GM23338 (cell line): ENCODE data around the gene VWC2. TPM values are rescaled to one million over a fixed set of nuclear protein-coding genes. Genes with fewer than 3 reads are reported as not detected.

Source experiments
- ATAC-seq: fragments of 200-7000 bp; cut with Tn5 transposase; 3 replicates; pipeline ENCODE4 v1.9.1; 2020
- DNase-seq: peaks from one replicate; pipeline ENCODE4 v3.0.0-alpha.2; 2015; ENCODE audit warnings: low spot score
- H2AFZ ChIP-seq: fragments of 200-600 bp; sonication (generic); 2 replicates; pipeline ENCODE4 v1.8.0; 2016; ENCODE audit warnings: antibody characterized with exemption, mild to moderate bottlenecking, moderate library complexity
- H3F3A ChIP-seq: fragments of 200-600 bp; sonication (generic); replicated peaks from 2 replicates; pipeline ENCODE4 v1.8.0; 2017; ENCODE audit warnings: antibody characterized with exemption, mixed run types, low read depth
- H3K27ac ChIP-seq: fragments of 200-600 bp; sonication (generic); 2 replicates; pipeline ENCODE4 v1.6.1; 2016; ENCODE audit warnings: low read depth
- H3K27me3 ChIP-seq: fragments of 200-600 bp; sonication (generic); 2 replicates; pipeline ENCODE4 v1.8.0; 2016; ENCODE audit warnings: mild to moderate bottlenecking, mixed run types, moderate library complexity; ENCODE audit not compliant: insufficient read depth
- H3K36me3 ChIP-seq: fragments of 200-600 bp; sonication (generic); 2 replicates; pipeline ENCODE4 v1.8.0; 2016; ENCODE audit warnings: mild to moderate bottlenecking; ENCODE audit not compliant: insufficient read depth
- H3K4me1 ChIP-seq: fragments of 200-600 bp; sonication (generic); 2 replicates; pipeline ENCODE4 v1.8.0; 2016; ENCODE audit warnings: mild to moderate bottlenecking, moderate library complexity; ENCODE audit not compliant: insufficient read depth
- H3K4me2 ChIP-seq: fragments of 200-600 bp; sonication (generic); 2 replicates; pipeline ENCODE4 v1.7.1; 2017; ENCODE audit warnings: mixed run types
- H3K4me3 ChIP-seq: fragments of 200-600 bp; sonication (generic); 2 replicates; pipeline ENCODE4 v1.6.1; 2016; ENCODE audit warnings: mixed run types
- H3K79me2 ChIP-seq: fragments of 200-600 bp; sonication (generic); replicated peaks from 2 replicates; pipeline ENCODE4 v1.8.0; 2017; ENCODE audit warnings: mild to moderate bottlenecking; ENCODE audit not compliant: insufficient read depth
- H3K9me2 ChIP-seq: fragments of 200-600 bp; sonication (generic); 2 replicates; pipeline ENCODE4 v1.8.0; 2017; ENCODE audit not compliant: insufficient read depth
- H4K20me1 ChIP-seq: fragments of 200-600 bp; sonication (generic); replicated peaks from 2 replicates; pipeline ENCODE4 v1.8.0; 2017; ENCODE audit warnings: mild to moderate bottlenecking; ENCODE audit not compliant: insufficient read depth
- H3K27ac Mint-ChIP-seq: 2 replicates; pipeline ENCODE4 v1.8.0; 2020; ENCODE audit warnings: inconsistent platforms, mild to moderate bottlenecking, moderate library complexity, mixed read lengths
- H3K27me3 Mint-ChIP-seq: 3 replicates; pipeline ENCODE4 v1.8.0; 2022; ENCODE audit warnings: low read depth, mild to moderate bottlenecking, moderate library complexity, mixed read lengths, inconsistent platforms; ENCODE audit not compliant: insufficient read depth, poor library complexity
- H3K36me3 Mint-ChIP-seq: 3 replicates; pipeline ENCODE4 v1.8.0; 2021; ENCODE audit warnings: low read depth, mild to moderate bottlenecking, inconsistent platforms, moderate library complexity, mixed read lengths
- H3K4me1 Mint-ChIP-seq: 3 replicates; pipeline ENCODE4 v1.8.0; 2020; ENCODE audit warnings: mild to moderate bottlenecking, inconsistent platforms, mixed read lengths
- H3K4me3 Mint-ChIP-seq: 3 replicates; pipeline ENCODE4 v1.8.0; 2021; ENCODE audit warnings: moderate library complexity, mild to moderate bottlenecking, inconsistent platforms, mixed read lengths
- H3K9me3 Mint-ChIP-seq: 3 replicates; pipeline ENCODE4 v1.8.0; 2020; ENCODE audit warnings: moderate library complexity, mild to moderate bottlenecking, inconsistent platforms, mixed read lengths
- CREB1 ChIP-seq: fragments of 250-450 bp; sonication (Bioruptor Pico); IDR thresholded peaks from 2 replicates; pipeline ENCODE4 v1.5.0; 2020; ENCODE audit warnings: low read depth, mild to moderate bottlenecking, moderate library complexity
- CTCF ChIP-seq, 2 experiments: fragments of 200-600 bp in 1 of 2; sonication (generic) in 1 of 2; conservative IDR thresholded peaks; 2 replicates each; pipeline versions ENCODE4 v1.5.1 to v1.6.1; 2016 to 2017; ENCODE audit warnings: antibody characterized with exemption in 2 of 2, low read depth in 2 of 2, mild to moderate bottlenecking in 2 of 2, moderate library complexity in 1 of 2
- ETS1 ChIP-seq: IDR thresholded peaks from 2 replicates; pipeline ENCODE4 v1.6.1; 2016; ENCODE audit warnings: antibody characterized with exemption
- EZH2 ChIP-seq: fragments of 200-600 bp; sonication (generic); IDR thresholded peaks from one replicate; pipeline ENCODE4 v1.8.0; 2017; ENCODE audit warnings: antibody characterized with exemption, mild to moderate bottlenecking, low read depth; ENCODE audit not compliant: unreplicated experiment
- EZH2phosphoT487 ChIP-seq: fragments of 200-600 bp; sonication (generic); IDR thresholded peaks from one replicate; pipeline ENCODE4 v1.8.1; 2018; ENCODE audit warnings: antibody characterized with exemption; ENCODE audit not compliant: unreplicated experiment
- JUNB ChIP-seq: IDR thresholded peaks from one replicate; pipeline ENCODE4 v1.6.1; 2016; ENCODE audit warnings: antibody characterized with exemption; ENCODE audit not compliant: unreplicated experiment
- NANOG ChIP-seq: IDR thresholded peaks from 2 replicates; pipeline ENCODE4 v1.6.1; 2016; ENCODE audit warnings: antibody characterized with exemption, borderline replicate concordance
- POLR2AphosphoS5 ChIP-seq: IDR thresholded peaks from 2 replicates; pipeline ENCODE4 v1.6.1; 2016; ENCODE audit warnings: antibody characterized with exemption, low read depth
- REST ChIP-seq: IDR thresholded peaks from one replicate; pipeline ENCODE4 v1.6.1; 2018; ENCODE audit warnings: antibody characterized with exemption; ENCODE audit not compliant: unreplicated experiment
- STAT1 ChIP-seq: IDR thresholded peaks from one replicate; pipeline ENCODE4 v1.6.1; 2016; ENCODE audit warnings: antibody characterized with exemption; ENCODE audit not compliant: unreplicated experiment
- ZNF114 ChIP-seq: fragments of 250-450 bp; sonication (Bioruptor Pico); IDR thresholded peaks from 2 replicates; pipeline ENCODE4 v1.5.0; 2020; ENCODE audit warnings: mild to moderate bottlenecking, moderate library complexity
- ZNF331 ChIP-seq: fragments of 250-450 bp; sonication (Bioruptor Pico); IDR thresholded peaks from 2 replicates; pipeline ENCODE4 v1.5.0; 2020; ENCODE audit warnings: low read depth, mild to moderate bottlenecking, moderate library complexity
- polyA plus RNA-seq: library from polyadenylated mRNA; unstranded; fragments of >200 nt; fragmentation: Nextera tagmentation; extraction: Ambion mirVana; gene quantifications from 2 replicates; pipeline ENCODE4 v1.2.1, GENCODE V29; 2016
- total RNA-seq: library from RNA; depleted of rRNA; stranded (reverse); fragments of >200 nt; shearing (Covaris generic); gene quantifications from 2 replicates; pipeline ENCODE4 v1.2.3, GENCODE V29; 2014
- TF ChIP-seq, protein P1 (sequence below): fragments of 250-450 bp; sonication (Bioruptor Pico); IDR thresholded peaks from 2 replicates; pipeline ENCODE4 v1.5.0; 2020; ENCODE audit warnings: mild to moderate bottlenecking, moderate library complexity

VWC2 gene
- total and polyA plus RNA-seq, 2 experiments from 2014 or later = 0.15 to 0.45 TPM

GRCh38 chr7:49787980-49788379 is 14.5 kb downstream of the VWC2 start:
- Histone ChIP-seq H3K9me2 (no peaks in the 10 kb centered on the region), H3K4me3 (no peak overlapping the region), H3K27me3 (no peaks in the 10 kb centered on the region), H3K27ac (no peak overlapping the region), H3K4me2 (no peak overlapping the region), H3K36me3 (no peaks in the 10 kb centered on the region), H3K4me1 (peaks cover 13% of the 10 kb centered on the region), H2AFZ (no peak overlapping the region), H3K79me2 (no peaks in the 10 kb centered on the region), H3F3A (no peaks in the 10 kb centered on the region), H4K20me1 (no peaks in the 10 kb centered on the region)
- Mint-ChIP-seq H3K27me3 (no peaks in the 10 kb centered on the region), H3K4me3 (no peak overlapping the region), H3K4me1 (peaks cover 18% of the 10 kb centered on the region), H3K9me3 (no peaks in the 10 kb centered on the region; the same call in 2 of the 3 replicates), H3K27ac (no peak overlapping the region), H3K36me3 (peaks cover 3% of the 10 kb centered on the region; the same call in 2 of the 3 replicates)
- DNase-seq (no peak), ATAC-seq (no peak)
- TF ChIP-seq EZH2phosphoT487 (no peak), ZNF331 (CRISPR knock-in tag) (no peak), CREB1 (CRISPR knock-in tag) (no peak), CTCF (conservative IDR thresholded peaks at IDR 0.05; ENCODE audit: low read depth in 2 of 2) (no peak), ZNF114 (CRISPR knock-in tag) (no peak), JUNB (no peak), REST (no peak), POLR2AphosphoS5 (no peak), NANOG (no peak), ETS1 (no peak), EZH2 (no peak), STAT1 (no peak)
- TF ChIP-seq, protein P1, sequence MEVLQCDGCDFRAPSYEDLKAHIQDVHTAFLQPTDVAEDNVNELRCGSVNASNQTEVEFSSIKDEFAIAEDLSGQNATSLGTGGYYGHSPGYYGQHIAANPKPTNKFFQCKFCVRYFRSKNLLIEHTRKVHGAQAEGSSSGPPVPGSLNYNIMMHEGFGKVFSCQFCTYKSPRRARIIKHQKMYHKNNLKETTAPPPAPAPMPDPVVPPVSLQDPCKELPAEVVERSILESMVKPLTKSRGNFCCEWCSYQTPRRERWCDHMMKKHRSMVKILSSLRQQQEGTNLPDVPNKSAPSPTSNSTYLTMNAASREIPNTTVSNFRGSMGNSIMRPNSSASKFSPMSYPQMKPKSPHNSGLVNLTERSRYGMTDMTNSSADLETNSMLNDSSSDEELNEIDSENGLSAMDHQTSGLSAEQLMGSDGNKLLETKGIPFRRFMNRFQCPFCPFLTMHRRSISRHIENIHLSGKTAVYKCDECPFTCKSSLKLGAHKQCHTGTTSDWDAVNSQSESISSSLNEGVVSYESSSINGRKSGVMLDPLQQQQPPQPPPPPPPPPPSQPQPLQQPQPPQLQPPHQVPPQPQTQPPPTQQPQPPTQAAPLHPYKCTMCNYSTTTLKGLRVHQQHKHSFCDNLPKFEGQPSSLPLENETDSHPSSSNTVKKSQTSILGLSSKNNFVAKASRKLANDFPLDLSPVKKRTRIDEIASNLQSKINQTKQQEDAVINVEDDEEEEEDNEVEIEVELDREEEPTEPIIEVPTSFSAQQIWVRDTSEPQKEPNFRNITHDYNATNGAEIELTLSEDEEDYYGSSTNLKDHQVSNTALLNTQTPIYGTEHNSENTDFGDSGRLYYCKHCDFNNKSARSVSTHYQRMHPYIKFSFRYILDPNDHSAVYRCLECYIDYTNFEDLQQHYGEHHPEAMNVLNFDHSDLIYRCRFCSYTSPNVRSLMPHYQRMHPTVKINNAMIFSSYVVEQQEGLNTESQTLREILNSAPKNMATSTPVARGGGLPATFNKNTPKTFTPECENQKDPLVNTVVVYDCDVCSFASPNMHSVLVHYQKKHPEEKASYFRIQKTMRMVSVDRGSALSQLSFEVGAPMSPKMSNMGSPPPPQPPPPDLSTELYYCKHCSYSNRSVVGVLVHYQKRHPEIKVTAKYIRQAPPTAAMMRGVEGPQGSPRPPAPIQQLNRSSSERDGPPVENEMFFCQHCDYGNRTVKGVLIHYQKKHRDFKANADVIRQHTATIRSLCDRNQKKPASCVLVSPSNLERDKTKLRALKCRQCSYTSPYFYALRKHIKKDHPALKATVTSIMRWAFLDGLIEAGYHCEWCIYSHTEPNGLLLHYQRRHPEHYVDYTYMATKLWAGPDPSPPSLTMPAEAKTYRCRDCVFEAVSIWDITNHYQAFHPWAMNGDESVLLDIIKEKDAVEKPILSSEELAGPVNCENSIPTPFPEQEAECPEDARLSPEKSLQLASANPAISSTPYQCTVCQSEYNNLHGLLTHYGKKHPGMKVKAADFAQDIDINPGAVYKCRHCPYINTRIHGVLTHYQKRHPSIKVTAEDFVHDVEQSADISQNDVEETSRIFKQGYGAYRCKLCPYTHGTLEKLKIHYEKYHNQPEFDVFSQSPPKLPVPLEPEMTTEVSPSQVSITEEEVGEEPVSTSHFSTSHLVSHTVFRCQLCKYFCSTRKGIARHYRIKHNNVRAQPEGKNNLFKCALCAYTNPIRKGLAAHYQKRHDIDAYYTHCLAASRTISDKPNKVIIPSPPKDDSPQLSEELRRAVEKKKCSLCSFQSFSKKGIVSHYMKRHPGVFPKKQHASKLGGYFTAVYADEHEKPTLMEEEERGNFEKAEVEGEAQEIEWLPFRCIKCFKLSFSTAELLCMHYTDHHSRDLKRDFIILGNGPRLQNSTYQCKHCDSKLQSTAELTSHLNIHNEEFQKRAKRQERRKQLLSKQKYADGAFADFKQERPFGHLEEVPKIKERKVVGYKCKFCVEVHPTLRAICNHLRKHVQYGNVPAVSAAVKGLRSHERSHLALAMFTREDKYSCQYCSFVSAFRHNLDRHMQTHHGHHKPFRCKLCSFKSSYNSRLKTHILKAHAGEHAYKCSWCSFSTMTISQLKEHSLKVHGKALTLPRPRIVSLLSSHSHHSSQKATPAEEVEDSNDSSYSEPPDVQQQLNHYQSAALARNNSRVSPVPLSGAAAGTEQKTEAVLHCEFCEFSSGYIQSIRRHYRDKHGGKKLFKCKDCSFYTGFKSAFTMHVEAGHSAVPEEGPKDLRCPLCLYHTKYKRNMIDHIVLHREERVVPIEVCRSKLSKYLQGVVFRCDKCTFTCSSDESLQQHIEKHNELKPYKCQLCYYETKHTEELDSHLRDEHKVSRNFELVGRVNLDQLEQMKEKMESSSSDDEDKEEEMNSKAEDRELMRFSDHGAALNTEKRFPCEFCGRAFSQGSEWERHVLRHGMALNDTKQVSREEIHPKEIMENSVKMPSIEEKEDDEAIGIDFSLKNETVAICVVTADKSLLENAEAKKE = no peak
